Measurements from ENCODE around the gene PNKD.

DNA sequence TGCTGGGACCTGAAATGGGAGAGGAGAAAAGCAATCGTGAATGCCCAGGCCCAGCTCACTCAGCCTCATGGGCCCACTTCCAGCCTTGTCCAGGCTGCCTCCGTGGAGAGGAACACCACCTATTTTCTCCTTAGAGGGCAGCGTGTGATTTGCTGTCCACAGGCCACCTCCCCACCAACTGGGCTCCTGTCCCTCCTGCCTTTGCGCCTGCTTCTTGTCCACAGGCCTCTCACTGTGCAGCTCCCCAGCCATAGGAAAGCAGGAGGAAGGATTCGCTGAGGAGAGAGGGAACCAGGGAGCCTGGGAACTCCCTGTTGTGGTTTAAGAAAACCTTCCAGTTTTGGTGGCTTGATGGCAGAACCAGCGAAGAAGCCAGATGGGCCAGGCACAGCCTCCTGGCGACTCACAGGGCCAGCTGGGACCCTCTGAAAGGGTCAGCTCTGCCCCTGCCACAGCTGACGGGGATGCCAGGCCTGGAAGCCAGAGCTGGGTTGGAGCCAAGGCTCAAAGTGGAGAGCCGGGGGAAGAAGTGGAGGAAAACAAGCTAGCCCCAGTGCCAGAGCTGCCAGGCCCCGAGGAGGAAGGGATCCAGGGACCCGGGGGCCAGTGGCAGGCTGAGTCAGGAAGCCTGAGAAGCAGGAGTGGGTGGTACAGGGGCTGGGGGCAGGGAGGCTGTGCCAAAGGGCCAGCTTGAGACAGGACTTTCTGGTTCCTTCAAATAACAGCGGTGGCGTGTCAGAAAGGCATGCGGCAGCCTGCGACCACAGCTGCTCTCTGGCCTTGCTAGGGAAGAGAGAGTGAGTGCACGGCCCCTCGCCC is 12.1 kb downstream of the PNKD start:
- no peak for TF ChIP-seq ETS1 (IDR thresholded peaks at IDR 0.05)
- TF ChIP-seq CTCF (conservative IDR thresholded peaks at IDR 0.05; ENCODE audit: low read depth in 2 of 2), result no peak
- TF ChIP-seq, protein P1, sequence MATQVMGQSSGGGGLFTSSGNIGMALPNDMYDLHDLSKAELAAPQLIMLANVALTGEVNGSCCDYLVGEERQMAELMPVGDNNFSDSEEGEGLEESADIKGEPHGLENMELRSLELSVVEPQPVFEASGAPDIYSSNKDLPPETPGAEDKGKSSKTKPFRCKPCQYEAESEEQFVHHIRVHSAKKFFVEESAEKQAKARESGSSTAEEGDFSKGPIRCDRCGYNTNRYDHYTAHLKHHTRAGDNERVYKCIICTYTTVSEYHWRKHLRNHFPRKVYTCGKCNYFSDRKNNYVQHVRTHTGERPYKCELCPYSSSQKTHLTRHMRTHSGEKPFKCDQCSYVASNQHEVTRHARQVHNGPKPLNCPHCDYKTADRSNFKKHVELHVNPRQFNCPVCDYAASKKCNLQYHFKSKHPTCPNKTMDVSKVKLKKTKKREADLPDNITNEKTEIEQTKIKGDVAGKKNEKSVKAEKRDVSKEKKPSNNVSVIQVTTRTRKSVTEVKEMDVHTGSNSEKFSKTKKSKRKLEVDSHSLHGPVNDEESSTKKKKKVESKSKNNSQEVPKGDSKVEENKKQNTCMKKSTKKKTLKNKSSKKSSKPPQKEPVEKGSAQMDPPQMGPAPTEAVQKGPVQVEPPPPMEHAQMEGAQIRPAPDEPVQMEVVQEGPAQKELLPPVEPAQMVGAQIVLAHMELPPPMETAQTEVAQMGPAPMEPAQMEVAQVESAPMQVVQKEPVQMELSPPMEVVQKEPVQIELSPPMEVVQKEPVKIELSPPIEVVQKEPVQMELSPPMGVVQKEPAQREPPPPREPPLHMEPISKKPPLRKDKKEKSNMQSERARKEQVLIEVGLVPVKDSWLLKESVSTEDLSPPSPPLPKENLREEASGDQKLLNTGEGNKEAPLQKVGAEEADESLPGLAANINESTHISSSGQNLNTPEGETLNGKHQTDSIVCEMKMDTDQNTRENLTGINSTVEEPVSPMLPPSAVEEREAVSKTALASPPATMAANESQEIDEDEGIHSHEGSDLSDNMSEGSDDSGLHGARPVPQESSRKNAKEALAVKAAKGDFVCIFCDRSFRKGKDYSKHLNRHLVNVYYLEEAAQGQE (IDR thresholded peaks at IDR 0.05; ENCODE audit: unreplicated experiment), result no peak
- TF ChIP-seq POLR2AphosphoS5 (IDR thresholded peaks at IDR 0.05; ENCODE audit: low read depth), result no peak
- TF ChIP-seq JUNB (IDR thresholded peaks at IDR 0.05; ENCODE audit: unreplicated experiment), result no peak
- TF ChIP-seq EZH2 (IDR thresholded peaks at IDR 0.05; ENCODE audit: low read depth, unreplicated experiment), result no peak
- TF ChIP-seq CREB1 (CRISPR knock-in tag; IDR thresholded peaks at IDR 0.05; ENCODE audit: low read depth), result no peak
- no peak for TF ChIP-seq EZH2phosphoT487 (IDR thresholded peaks at IDR 0.05; ENCODE audit: unreplicated experiment)
- no peak for TF ChIP-seq STAT1 (IDR thresholded peaks at IDR 0.05; ENCODE audit: unreplicated experiment)
- TF ChIP-seq ZNF331 (CRISPR knock-in tag; IDR thresholded peaks at IDR 0.05; ENCODE audit: low read depth), result no peak
- TF ChIP-seq ZNF462 (CRISPR knock-in tag; IDR thresholded peaks at IDR 0.05), result no peak
